IPS-18c (cell line): ENCODE measurements around the gene EMC6.
"Not testable (repeated sequence)": the region's sequence is repeated elsewhere in the genome, so short reads cannot be mapped to it uniquely, and the experiment has no call there.

Experiments used
- H3K4me3 ChIP-seq: 2 replicates; pipeline ENCODE4 v1.7.0; 2013; ENCODE audit warnings: low read depth, mild to moderate bottlenecking, low read length, moderate library complexity; ENCODE audit not compliant: insufficient read depth
- H3K9me3 ChIP-seq: one replicate; pipeline ENCODE4 v1.6.1; 2013; ENCODE audit warnings: mild to moderate bottlenecking, low read length, moderate library complexity; ENCODE audit not compliant: control insufficient read depth, insufficient read depth

The EMC6 gene

GRCh38 chr17:3693141-3693540 is 24.5 kb downstream of the EMC6 start:
- Histone ChIP-seq H3K4me3 (no peak overlapping the region), H3K9me3 (peaks cover 5% of the 10 kb centered on the region)

GRCh38 chr17:3693829-3694231 is 25.2 kb downstream of the EMC6 start:
- H3K9me3 ChIP-seq, result peaks cover 8% of the 10 kb centered on the region
- H3K4me3 ChIP-seq, result no peak overlapping the region

GRCh38 chr17:3695129-3695722 is 26.6 kb downstream of the EMC6 start:
- peak overlapping the region; percentile 57 for H3K4me3 ChIP-seq
- H3K9me3 ChIP-seq, result peaks cover 8% of the 10 kb centered on the region

DNA sequence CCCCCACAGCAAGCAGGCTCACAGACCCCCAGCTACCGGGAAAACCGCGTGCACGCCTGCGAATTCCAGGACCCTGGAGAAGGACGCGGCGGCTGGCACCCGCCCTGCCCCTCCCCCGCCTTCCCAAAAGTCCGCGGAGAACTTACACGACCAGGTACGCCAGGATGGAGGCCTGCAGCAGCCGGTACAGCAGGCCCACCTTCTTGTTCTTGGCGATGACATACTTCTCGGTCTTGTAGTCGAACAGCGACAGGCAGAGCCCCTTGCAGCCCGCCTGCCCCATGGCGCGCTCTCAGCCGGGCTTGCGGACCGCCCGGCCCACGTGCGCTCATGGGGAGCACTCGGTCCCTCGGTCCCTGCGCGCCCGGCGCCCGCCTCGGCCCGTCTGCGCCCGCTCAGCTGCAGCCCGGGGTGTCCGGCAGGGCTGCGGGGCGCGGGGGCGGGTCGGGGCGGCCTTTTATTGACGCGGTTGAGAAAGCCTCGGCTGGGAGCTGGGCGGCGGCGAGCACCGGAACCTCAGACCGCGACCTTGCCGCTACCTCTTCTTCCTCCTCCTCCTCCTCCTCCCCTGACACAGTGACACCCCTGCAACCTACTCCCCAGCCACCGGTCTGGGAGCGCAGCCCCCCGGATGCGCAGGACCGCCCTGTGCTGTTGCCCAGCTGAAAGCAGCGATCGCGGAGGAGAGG is 27.3 kb downstream of the EMC6 start, which contains the start of gene P2RX5:
Gene P2RX5, minus strand, starts transcription at position 433 of the 689 bp plus-strand sequence. Its CDS starts 150 bp downstream, at position 283.
- H3K4me3 ChIP-seq, result peak within 1 kb of the TSS; percentile 57

DNA sequence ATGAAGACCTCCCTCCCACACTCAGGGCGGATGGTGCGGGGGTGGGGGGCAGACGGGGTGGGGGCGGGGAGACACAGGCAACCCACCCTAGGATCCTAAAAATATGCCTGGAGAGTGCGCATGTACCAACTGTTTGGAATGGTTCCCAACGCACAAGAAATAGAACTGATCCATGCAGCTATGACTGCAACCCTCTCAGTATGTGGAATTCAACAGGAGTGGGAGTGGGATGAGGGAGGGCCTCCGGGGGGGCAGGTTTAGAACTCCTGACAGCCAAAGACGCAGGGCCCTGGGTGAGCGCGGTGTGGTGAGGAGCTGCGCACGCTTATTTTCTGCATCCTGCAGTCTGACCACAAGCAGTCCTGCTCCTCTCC is 28.5 kb downstream of the EMC6 start:
- H3K4me3 ChIP-seq, result no peak overlapping the region
- H3K9me3 ChIP-seq, result peaks cover 8% of the 10 kb centered on the region

More for the DNA sequence above, 27.3 kb downstream of the EMC6 start, which contains the start of gene P2RX5:
- H3K9me3 ChIP-seq, result peaks cover 8% of the 10 kb centered on the region

DNA sequence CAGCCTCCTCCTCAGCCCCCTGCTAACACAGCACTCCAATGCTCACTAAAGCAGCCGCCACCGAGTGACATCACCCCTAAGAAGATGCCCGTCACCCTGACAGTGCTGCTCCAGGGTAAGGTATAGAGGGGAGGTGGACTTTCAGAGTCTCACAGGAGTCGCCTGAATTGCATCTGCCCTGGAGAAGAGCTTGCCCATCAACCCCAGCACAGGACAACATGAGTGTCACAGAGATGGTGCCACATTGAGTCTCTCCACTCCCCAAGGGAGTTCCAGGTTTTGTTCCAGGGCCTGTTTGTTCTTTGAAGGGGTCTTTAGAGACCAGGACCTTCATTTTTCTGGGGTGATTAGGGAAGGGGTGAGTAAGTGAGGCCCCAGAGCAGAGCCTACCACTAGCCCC is 29.5 kb downstream of the EMC6 start:
- Histone ChIP-seq H3K9me3 (peaks cover 8% of the 10 kb centered on the region), H3K4me3 (no peak overlapping the region)

DNA sequence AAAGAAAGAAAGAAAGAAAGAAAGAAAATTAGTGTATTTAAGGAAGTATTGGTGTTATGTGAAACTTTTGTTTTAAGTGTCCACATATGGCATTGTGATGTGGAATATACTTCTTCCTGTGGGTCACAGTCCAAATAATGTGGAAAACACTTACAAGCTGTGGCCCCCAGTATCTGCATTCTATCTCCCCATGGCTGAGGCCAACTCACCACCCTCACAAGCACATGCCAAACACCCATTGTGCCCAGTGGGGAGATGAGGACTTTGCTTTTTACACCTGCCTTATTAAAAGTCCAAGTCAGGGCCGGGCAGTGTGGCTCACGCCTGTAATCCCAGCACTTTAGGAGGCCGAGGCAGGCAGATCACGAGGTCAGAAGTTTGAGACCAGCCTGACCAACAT is 31.3 kb downstream of the EMC6 start:
- H3K4me3 ChIP-seq, result no peak overlapping the region
- peaks cover 8% of the 10 kb centered on the region for H3K9me3 ChIP-seq

- H3K4me3 ChIP-seq, H3K9me3 ChIP-seq: not testable (repeated sequence)
These were observed 33.5 kb downstream of the EMC6 start for GRCh38 chr17:3702041-3702539.

DNA sequence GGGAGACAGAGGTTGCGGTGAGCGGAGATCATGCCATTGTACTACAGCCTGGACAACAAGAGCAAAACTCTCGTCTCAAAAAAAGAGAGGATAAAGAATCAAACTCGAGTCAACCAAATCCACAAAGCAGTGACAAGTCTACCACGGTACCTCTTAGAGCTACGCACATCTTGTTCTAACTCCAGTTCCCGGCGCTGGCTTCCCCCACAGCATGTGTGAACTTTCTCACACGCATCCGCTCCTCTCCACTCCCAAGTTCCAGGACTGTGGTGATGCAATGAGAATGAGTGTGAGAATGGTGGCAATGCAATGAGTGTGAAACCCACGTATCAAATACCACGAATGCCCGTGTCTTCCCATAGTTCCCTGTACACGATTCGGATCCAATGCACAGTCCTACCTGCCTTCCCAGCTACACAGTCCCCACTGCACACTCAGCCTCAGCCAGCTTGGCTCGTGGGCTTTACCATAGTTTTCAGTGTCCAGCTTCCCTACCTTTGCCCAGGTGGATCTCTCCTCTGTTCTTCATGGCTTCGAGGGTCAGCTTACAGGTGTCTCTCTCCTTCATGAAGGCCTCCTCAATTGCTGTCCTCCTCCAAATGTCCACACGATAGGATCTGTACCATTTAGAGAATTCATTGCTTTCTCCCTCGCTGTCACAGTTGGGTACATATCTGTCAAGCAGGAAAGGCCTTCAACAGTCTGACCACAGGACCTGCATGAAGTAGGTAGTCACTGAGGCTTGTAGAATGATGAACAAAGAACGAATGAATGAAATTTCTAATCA is 36.5 kb downstream of the EMC6 start:
- Histone ChIP-seq H3K4me3 (no peak overlapping the region), H3K9me3 (no peaks in the 10 kb centered on the region)

DNA sequence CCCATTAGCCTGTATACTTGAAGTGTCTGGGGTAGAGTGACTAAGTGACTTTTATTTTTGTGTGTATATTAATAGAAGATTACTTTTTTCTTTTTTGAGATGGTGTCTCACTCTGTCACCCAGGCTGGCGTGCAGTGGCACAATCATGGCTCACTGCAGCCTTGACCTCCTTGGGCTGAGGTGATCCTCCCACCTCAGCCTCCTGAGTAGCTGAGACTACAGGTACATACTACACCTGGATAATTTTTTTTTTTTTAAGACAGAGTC is 37.0 kb downstream of the EMC6 start:
- not testable (repeated sequence) for H3K9me3 ChIP-seq, H3K4me3 ChIP-seq

DNA sequence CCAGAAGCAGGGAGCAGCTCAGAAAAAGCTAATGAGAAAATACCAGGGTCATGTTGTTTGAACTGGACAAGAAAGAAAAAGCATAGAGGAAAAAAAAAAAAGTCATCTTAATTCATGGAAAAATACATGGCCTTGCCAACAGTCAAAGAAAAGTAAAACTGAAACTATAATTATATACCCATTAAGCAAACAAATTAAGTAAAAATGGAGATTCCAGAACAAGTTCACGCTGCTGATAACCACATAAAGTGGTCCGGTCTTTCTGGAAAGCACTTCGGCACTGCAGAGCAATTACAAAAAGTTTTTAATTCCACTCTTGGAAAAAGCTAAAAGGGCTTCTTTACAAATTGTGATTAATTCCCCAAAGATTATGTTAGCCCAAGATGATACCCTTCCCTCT is 39.8 kb downstream of the EMC6 start:
- Histone ChIP-seq H3K9me3 (no peaks in the 10 kb centered on the region), H3K4me3 (no peak overlapping the region)

DNA sequence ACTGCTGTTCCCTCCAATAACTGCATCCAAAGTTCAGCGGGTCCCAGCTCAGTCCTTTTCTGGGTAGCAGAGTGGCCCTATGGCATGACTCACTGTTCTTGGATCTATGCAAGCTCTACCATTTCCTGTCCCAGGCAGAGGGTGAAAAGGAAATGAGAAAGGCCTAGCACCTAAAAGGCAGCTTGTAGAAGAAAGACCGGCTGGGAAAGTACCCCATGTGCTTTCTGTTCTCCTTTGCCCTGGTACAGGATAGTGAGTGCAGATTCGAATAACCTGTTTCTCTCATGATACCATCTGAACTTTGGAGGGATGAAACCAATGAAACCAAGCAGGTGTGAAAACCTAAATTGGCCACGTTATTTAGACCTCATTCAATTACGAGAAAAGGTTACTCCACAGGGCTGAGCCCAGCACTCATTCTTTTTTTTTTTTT is 42.4 kb downstream of the EMC6 start:
- Histone ChIP-seq H3K4me3 (no peak overlapping the region), H3K9me3 (no peaks in the 10 kb centered on the region)

GRCh38 chr17:3712811-3713463 is 44.3 kb downstream of the EMC6 start:
- Histone ChIP-seq H3K9me3 (no peaks in the 10 kb centered on the region), H3K4me3 (no peak overlapping the region)

DNA sequence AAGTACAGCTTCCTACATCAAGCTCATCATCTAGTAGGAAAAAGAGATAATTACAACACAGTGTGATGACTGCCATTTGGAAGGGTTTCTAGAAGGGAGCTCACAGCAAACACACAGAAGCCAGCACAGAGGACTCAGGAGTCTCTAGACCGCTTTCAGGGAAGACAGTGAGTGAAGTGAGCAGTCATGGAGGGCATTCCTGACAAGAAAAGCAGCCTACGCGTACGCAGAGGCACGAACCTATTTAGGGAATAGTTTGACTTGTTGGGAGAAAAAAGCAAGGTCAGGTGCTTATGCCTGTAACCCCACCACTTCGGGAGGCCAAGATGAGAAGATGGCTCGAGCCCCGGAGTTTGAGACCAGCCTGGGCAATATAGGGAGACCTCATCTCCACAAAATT is 46.7 kb downstream of the EMC6 start:
- H3K4me3 ChIP-seq, result no peak overlapping the region
- no peaks in the 10 kb centered on the region for H3K9me3 ChIP-seq

DNA sequence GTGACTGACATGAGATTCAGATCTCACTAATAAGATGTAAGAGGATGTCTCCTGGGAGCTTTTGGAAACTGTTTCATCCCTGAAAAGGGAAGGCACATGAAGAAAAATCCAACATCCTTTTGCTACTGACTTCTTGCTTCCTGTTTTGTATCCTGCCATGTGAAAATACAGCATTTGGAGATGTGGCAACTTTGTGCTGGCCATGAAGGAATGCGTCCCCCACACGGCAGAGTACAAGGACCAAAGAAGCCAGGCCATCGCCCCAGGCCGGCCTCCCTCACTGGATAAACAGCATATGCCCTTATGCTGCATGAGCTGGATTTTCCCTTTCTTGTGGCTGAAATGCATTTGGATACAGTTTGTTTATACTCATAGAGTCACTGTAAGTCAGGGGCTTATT is 49.6 kb downstream of the EMC6 start:
- no peaks in the 10 kb centered on the region for H3K9me3 ChIP-seq
- H3K4me3 ChIP-seq, result no peak overlapping the region

GRCh38 chr17:3719265-3719664 is 50.7 kb downstream of the EMC6 start:
- Histone ChIP-seq H3K9me3 (no peaks in the 10 kb centered on the region), H3K4me3 (no peak overlapping the region)
